Fibroblast of skin of scalp (primary cell): Measurements from ENCODE around the gene PTPRN.

Experiments used
- DNase-seq: peaks from one replicate; pipeline ENCODE4 v3.0.0-alpha.2; 2013

Gene PTPRN

GRCh38 chr2:219286436-219287115, 22.6 kb downstream of the PTPRN start:
- DNase-seq, result no peak

- peak; percentile 78 for DNase-seq
Measured at GRCh38 chr2:219285894-219286425, 23.2 kb downstream of the PTPRN start.

GRCh38 chr2:219285373-219285735, 23.8 kb downstream of the PTPRN start:
- DNase-seq, result no peak

GRCh38 chr2:219284501-219285372, 24.5 kb downstream of the PTPRN start:
- no peak for DNase-seq

GRCh38 chr2:219282943-219283581, 26.1 kb downstream of the PTPRN start:
- DNase-seq, result no peak

- no peak for DNase-seq
Measured at GRCh38 chr2:219282375-219282774, 26.8 kb downstream of the PTPRN start.

GRCh38 chr2:219281588-219281987, 27.6 kb downstream of the PTPRN start:
- no peak for DNase-seq

- DNase-seq, result no peak
Measured at GRCh38 chr2:219280651-219281050, 28.6 kb downstream of the PTPRN start.

GRCh38 chr2:219279916-219280516, 29.2 kb downstream of the PTPRN start:
- no peak for DNase-seq

- peak; percentile 99 for DNase-seq
Measured at GRCh38 chr2:219279151-219279915, 29.9 kb downstream of the PTPRN start, which contains the start of gene DNAJB2. TSS of gene DNAJB2 (plus strand) at chr2:219279366. CDS start at chr2:219279834, 468 bp downstream.

GRCh38 chr2:219278655-219279150, 30.5 kb downstream of the PTPRN start:
- DNase-seq, result no peak

- DNase-seq, result peak; percentile 88
Measured at GRCh38 chr2:219277703-219278654, 31.2 kb downstream of the PTPRN start.

GRCh38 chr2:219274361-219274921, 34.8 kb downstream of the PTPRN start:
- peak; percentile 91 for DNase-seq

GRCh38 chr2:219273937-219274336, 35.3 kb downstream of the PTPRN start:
- no peak for DNase-seq

GRCh38 chr2:219272995-219273394, 36.2 kb downstream of the PTPRN start:
- no peak for DNase-seq

GRCh38 chr2:219272356-219272755, 36.8 kb downstream of the PTPRN start:
- DNase-seq, result no peak

- DNase-seq, result no peak
Measured at GRCh38 chr2:219271021-219271420, 38.2 kb downstream of the PTPRN start.

GRCh38 chr2:219270055-219270372, 39.2 kb downstream of the PTPRN start:
- DNase-seq, result no peak

GRCh38 chr2:219269362-219270054, 39.7 kb downstream of the PTPRN start:
- no peak for DNase-seq

GRCh38 chr2:219268294-219268693, 40.9 kb downstream of the PTPRN start:
- no peak for DNase-seq
